ENCODE data around the gene SLC9A9. TPM values are rescaled to one million over a fixed set of nuclear protein-coding genes. Genes with fewer than 3 reads are reported as not detected.

Gene SLC9A9
- total and polyA plus RNA-seq, 2 donors (not counting 1 experiment from before 2014, with no cell fraction given): 14.3 to 74.0 TPM

DNA sequence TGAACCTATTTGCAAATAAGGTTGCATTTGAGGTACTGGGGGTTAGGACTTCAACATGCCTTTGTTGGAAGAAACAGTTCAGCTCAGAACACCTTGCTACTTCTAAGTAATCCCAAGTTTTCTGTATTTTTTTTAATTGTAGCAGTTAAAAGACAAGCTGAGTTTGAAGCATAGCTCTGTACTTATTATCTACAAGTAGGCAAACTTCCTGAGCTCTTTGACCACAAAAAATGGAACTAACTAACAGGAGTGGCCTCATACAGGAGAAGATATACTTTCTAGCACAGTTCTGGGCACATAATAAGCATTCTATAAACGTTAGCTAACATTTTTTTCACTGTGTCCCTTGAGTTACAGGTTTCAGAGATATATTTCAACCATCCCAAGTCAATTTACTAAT, 569.5 kb downstream of the SLC9A9 start:
- H3K27me3 ChIP-seq (ENCODE audit: control insufficient read depth, insufficient read depth, low read length): no peaks in the 10 kb centered on the region
- no peak for DNase-seq (ENCODE audit: low read depth in 2 of 2)
- H3K9ac ChIP-seq (ENCODE audit: insufficient read depth, low read length): no peak overlapping the region
- H3K4me3 ChIP-seq (replicated peaks in 1 of 4; ENCODE audit: control extremely low read depth in 1 of 4, insufficient read depth in 1 of 4, low read depth in 3 of 4, low read length in 4 of 4): no peak overlapping the region
- no peaks in the 10 kb centered on the region for H3K9me3 ChIP-seq (ENCODE audit: control insufficient read depth, insufficient read depth, low read depth, low read length)
- no peak overlapping the region for H3K27ac ChIP-seq (ENCODE audit: insufficient read depth, low read length)
- no peak for TF ChIP-seq EZH2 (IDR thresholded peaks at IDR 0.05; ENCODE audit: low read length, missing control alignments)
- TF ChIP-seq, protein P1, sequence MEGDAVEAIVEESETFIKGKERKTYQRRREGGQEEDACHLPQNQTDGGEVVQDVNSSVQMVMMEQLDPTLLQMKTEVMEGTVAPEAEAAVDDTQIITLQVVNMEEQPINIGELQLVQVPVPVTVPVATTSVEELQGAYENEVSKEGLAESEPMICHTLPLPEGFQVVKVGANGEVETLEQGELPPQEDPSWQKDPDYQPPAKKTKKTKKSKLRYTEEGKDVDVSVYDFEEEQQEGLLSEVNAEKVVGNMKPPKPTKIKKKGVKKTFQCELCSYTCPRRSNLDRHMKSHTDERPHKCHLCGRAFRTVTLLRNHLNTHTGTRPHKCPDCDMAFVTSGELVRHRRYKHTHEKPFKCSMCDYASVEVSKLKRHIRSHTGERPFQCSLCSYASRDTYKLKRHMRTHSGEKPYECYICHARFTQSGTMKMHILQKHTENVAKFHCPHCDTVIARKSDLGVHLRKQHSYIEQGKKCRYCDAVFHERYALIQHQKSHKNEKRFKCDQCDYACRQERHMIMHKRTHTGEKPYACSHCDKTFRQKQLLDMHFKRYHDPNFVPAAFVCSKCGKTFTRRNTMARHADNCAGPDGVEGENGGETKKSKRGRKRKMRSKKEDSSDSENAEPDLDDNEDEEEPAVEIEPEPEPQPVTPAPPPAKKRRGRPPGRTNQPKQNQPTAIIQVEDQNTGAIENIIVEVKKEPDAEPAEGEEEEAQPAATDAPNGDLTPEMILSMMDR (conservative IDR thresholded peaks at IDR 0.05 in 1 of 2, IDR thresholded peaks at IDR 0.05 in 1 of 2; ENCODE audit: low read depth in 1 of 2, low read length in 2 of 2): no peak
- H3K4me1 ChIP-seq (ENCODE audit: control insufficient read depth, extremely low read depth, insufficient read depth, low read length): no peaks in the 10 kb centered on the region
- H3K4me2 ChIP-seq (ENCODE audit: extremely low read depth, insufficient read depth, low read length): no peak overlapping the region
- no peaks in the 10 kb centered on the region for H3K36me3 ChIP-seq (ENCODE audit: control insufficient read depth, insufficient read depth, low read length)
- no peaks in the 10 kb centered on the region for H4K20me1 ChIP-seq (ENCODE audit: control insufficient read depth, extremely low read depth, insufficient read depth, low read length)
- H3K79me2 ChIP-seq (ENCODE audit: control insufficient read depth, insufficient read depth, low read length): no peaks in the 10 kb centered on the region
- no peak overlapping the region for H2AFZ ChIP-seq (ENCODE audit: low read length)

DNA sequence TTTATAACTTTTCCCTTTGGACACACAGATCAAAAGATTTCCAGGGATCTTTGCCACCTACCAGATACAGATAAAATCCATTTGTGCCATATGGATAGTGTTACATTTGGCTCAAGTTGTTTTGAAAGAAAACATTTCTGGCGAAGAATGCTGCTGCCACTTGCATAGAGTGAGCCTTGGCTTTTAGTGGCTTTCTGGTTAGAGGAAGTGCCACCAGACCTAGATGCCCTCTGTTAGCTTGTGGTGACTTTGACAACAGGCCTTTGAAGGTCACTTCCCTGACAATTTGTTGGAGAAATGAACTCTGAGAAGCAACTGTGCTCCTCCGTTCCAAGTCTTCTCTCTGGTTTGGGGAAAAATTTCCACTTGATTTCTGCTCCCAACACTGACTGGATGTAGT, 570.7 kb downstream of the SLC9A9 start:
- Histone ChIP-seq H3K4me1 (ENCODE audit: control insufficient read depth, extremely low read depth, insufficient read depth, low read length) (no peaks in the 10 kb centered on the region), H3K36me3 (ENCODE audit: control insufficient read depth, insufficient read depth, low read length) (no peaks in the 10 kb centered on the region), H3K9ac (ENCODE audit: insufficient read depth, low read length) (no peak overlapping the region), H3K4me3 (replicated peaks in 1 of 4; ENCODE audit: control extremely low read depth in 1 of 4, insufficient read depth in 1 of 4, low read depth in 3 of 4, low read length in 4 of 4) (no peak overlapping the region), H3K27ac (ENCODE audit: insufficient read depth, low read length) (no peak overlapping the region), H3K27me3 (ENCODE audit: control insufficient read depth, insufficient read depth, low read length) (no peaks in the 10 kb centered on the region), H3K9me3 (ENCODE audit: control insufficient read depth, insufficient read depth, low read depth, low read length) (no peaks in the 10 kb centered on the region), H2AFZ (ENCODE audit: low read length) (no peak overlapping the region), H4K20me1 (ENCODE audit: control insufficient read depth, extremely low read depth, insufficient read depth, low read length) (no peaks in the 10 kb centered on the region), H3K4me2 (ENCODE audit: extremely low read depth, insufficient read depth, low read length) (no peak overlapping the region), H3K79me2 (ENCODE audit: control insufficient read depth, insufficient read depth, low read length) (no peaks in the 10 kb centered on the region)
- TF ChIP-seq EZH2 (IDR thresholded peaks at IDR 0.05; ENCODE audit: low read length, missing control alignments): no peak
- TF ChIP-seq, protein P1 (conservative IDR thresholded peaks at IDR 0.05 in 1 of 2, IDR thresholded peaks at IDR 0.05 in 1 of 2; ENCODE audit: low read depth in 1 of 2, low read length in 2 of 2): no peak
- DNase-seq (ENCODE audit: low read depth in 2 of 2): no peak

DNA sequence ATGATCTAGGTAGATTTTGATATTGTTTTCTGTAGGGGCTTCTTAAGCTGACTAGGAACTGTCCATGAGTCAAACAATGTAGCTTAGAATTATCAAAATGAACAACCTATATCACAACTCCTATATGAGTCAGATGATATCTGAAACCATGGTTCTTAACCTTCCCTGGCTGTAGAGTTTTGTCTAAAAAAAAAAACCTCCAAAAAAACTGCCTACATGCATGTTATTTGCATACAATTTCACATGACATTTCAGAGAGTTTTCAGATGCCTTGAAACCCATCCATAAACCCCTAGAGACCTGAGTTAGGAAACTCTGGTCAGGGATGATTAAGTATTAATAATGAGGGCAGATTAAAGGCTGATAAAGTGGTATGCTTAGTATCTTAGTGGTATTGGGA, 571.7 kb downstream of the SLC9A9 start:
- Histone ChIP-seq H3K4me2 (ENCODE audit: extremely low read depth, insufficient read depth, low read length) (no peak overlapping the region), H3K27ac (ENCODE audit: insufficient read depth, low read length) (no peak overlapping the region), H3K9me3 (ENCODE audit: control insufficient read depth, insufficient read depth, low read depth, low read length) (no peaks in the 10 kb centered on the region), H3K27me3 (ENCODE audit: control insufficient read depth, insufficient read depth, low read length) (no peaks in the 10 kb centered on the region), H2AFZ (ENCODE audit: low read length) (no peak overlapping the region), H3K36me3 (ENCODE audit: control insufficient read depth, insufficient read depth, low read length) (no peaks in the 10 kb centered on the region), H3K4me3 (replicated peaks in 1 of 4; ENCODE audit: control extremely low read depth in 1 of 4, insufficient read depth in 1 of 4, low read depth in 3 of 4, low read length in 4 of 4) (no peak overlapping the region), H3K9ac (ENCODE audit: insufficient read depth, low read length) (no peak overlapping the region), H4K20me1 (ENCODE audit: control insufficient read depth, extremely low read depth, insufficient read depth, low read length) (no peaks in the 10 kb centered on the region), H3K79me2 (ENCODE audit: control insufficient read depth, insufficient read depth, low read length) (no peaks in the 10 kb centered on the region), H3K4me1 (ENCODE audit: control insufficient read depth, extremely low read depth, insufficient read depth, low read length) (no peaks in the 10 kb centered on the region)
- no peak for DNase-seq (ENCODE audit: low read depth in 2 of 2)
- TF ChIP-seq EZH2 (IDR thresholded peaks at IDR 0.05; ENCODE audit: low read length, missing control alignments): no peak
- TF ChIP-seq, protein P1 (conservative IDR thresholded peaks at IDR 0.05 in 1 of 2, IDR thresholded peaks at IDR 0.05 in 1 of 2; ENCODE audit: low read depth in 1 of 2, low read length in 2 of 2): no peak

All from fibroblast of lung (primary cell).